ENCODE data around the gene NEK10. TPM values are rescaled to one million over a fixed set of nuclear protein-coding genes. Genes with fewer than 3 reads are reported as not detected.

NEK10 gene
- total and polyA plus RNA-seq, 2 of the 4 experiments (the other 2 are of a cell fraction), result 2.2 to 6.6 TPM

- TF ChIP-seq CEBPB (IDR thresholded peaks at IDR 0.05; ENCODE audit: low read depth, low read length) (peak; percentile 86), CTCF (conservative IDR thresholded peaks at IDR 0.05; ENCODE audit: low read depth, low read length) (no peak)
- ChIA-PET CTCF (no interaction called here), POLR2A (ENCODE audit: unreplicated experiment) (no interaction called here)
- intact Hi-C loops (cut with micrococcal nuclease), result no loop called here
- Histone ChIP-seq H2AFZ (replicated peaks; ENCODE audit: low read length, poor library complexity) (no peak overlapping the region), H2AK9ac (replicated peaks; ENCODE audit: low read depth, low read length, poor library complexity) (no peak overlapping the region), H3K9me3 (ENCODE audit: control insufficient read depth, insufficient read depth, low read length) (no peaks in the 10 kb centered on the region), H2BK120ac (ENCODE audit: low read depth, low read length) (no peak overlapping the region), H3K4me3 (ENCODE audit: insufficient read depth, low read depth, low read length) (no peak overlapping the region), H4K8ac (ENCODE audit: low read depth in 2 of 2, low read length in 2 of 2) (no peak overlapping the region), H2BK15ac (ENCODE audit: low read depth, low read length) (no peak overlapping the region), H3K9ac (ENCODE audit: low read depth, low read length) (no peak overlapping the region), H3K27ac (ENCODE audit: insufficient read depth, low read length) (no peak overlapping the region), H3K36me3 (ENCODE audit: control insufficient read depth, insufficient read depth, low read length) (no peaks in the 10 kb centered on the region), H3K79me1 (ENCODE audit: low read depth in 1 of 2, low read length in 2 of 2) (no peaks in the 10 kb centered on the region), H3K9me1 (ENCODE audit: insufficient read depth, low read length) (no peaks in the 10 kb centered on the region), H3K23ac (ENCODE audit: low read depth, low read length) (no peak overlapping the region), H3K14ac (replicated peaks; ENCODE audit: low read depth, low read length) (no peak overlapping the region), H3K4me2 (ENCODE audit: low read depth, low read length) (no peak overlapping the region), H2BK20ac (ENCODE audit: low read depth, low read length) (no peak overlapping the region), H2BK5ac (ENCODE audit: low read depth, low read length, poor library complexity, severe bottlenecking) (no peak overlapping the region), H3K27me3 (ENCODE audit: control insufficient read depth, insufficient read depth, low read length) (no peaks in the 10 kb centered on the region), H3K18ac (ENCODE audit: low read depth, low read length) (no peak overlapping the region), H4K20me1 (ENCODE audit: insufficient read depth, low read length) (no peaks in the 10 kb centered on the region), H4K91ac (ENCODE audit: insufficient read depth, low read depth, low read length) (no peak overlapping the region), H3K56ac (ENCODE audit: extremely low read depth, insufficient read depth, low read length) (no peak overlapping the region), H4K5ac (ENCODE audit: low read depth, low read length) (no peak overlapping the region), H2AK5ac (ENCODE audit: low read depth, low read length) (no peak overlapping the region), H3K4me1 (ENCODE audit: control insufficient read depth, insufficient read depth, low read length) (peaks cover 4% of the 10 kb centered on the region; the same call in 1 of the 2 replicates), H3K4ac (ENCODE audit: low read depth, low read length) (no peak overlapping the region)
- BruUV-seq (replicated peaks), result no TSS peak
- in situ Hi-C loops (cut with MboI; ENCODE audit: low sequenced_read_pairs), result no loop called here
- DNase-seq, result no peak
- dilution Hi-C loops (cut with HindIII; ENCODE audit: low sequenced_read_pairs, unreplicated experiment), result no loop called here
- ATAC-seq (ENCODE audit: low read depth), result no peak
Observed at GRCh38 chr3:27285668-27286067, 83.5 kb downstream of the NEK10 start.
